SK-N-MC (cell line): ENCODE results near the gene ZNF75A.
A peak's percentile ranks its signal among the peaks of the same experiment; 100 is the strongest.

Experiments
- DNase-seq: peaks from one replicate; pipeline ENCODE4 v3.0.0-alpha.2; 2011; ENCODE audit warnings: low read depth, low spot score
- H3K27ac ChIP-seq: fragments of 200-600 bp; sonication (generic); 2 replicates; pipeline ENCODE4 v1.5.1; 2016; ENCODE audit warnings: mixed run types
- H3K36me3 ChIP-seq: fragments of 200-600 bp; sonication (generic); 2 replicates; pipeline ENCODE4 v1.6.1; 2017; ENCODE audit warnings: antibody characterized with exemption, low read length, mixed read lengths; ENCODE audit not compliant: insufficient read depth
- H3K4me3 ChIP-seq: fragments of 200-600 bp; sonication (generic); 2 replicates; pipeline ENCODE4 v1.5.1; 2016
- H3K9ac ChIP-seq: fragments of 200-600 bp; sonication (generic); 2 replicates; pipeline ENCODE4 v1.8.0; 2017; ENCODE audit warnings: mixed run types, mixed read lengths; ENCODE audit not compliant: insufficient read length
- H3K9me3 ChIP-seq: fragments of 200-600 bp; sonication (generic); 2 replicates; pipeline ENCODE4 v1.6.1; 2017; ENCODE audit warnings: low read depth, mild to moderate bottlenecking, antibody characterized with exemption, low read length, moderate library complexity, mixed read lengths
- EZH2 ChIP-seq: fragments of 200-600 bp; sonication (generic); IDR thresholded peaks from one replicate; pipeline ENCODE4 v1.6.1; 2017; ENCODE audit warnings: antibody characterized with exemption
- FOXP2 ChIP-seq: optimal IDR thresholded peaks from 2 replicates; pipeline ENCODE3; 2011; ENCODE audit warnings: mild to moderate bottlenecking, moderate library complexity; ENCODE audit not compliant: insufficient read depth; ENCODE audit errors: extremely low read length, control extremely low read depth
- POLR2AphosphoS5 ChIP-seq: IDR thresholded peaks from 2 replicates; pipeline ENCODE4 v1.6.1; 2012; ENCODE audit warnings: mild to moderate bottlenecking, low read depth, low read length, borderline replicate concordance

Gene ZNF75A

GRCh38 chr16:3305109-3306068, at the start of gene ZNF75A, which contains the start of gene TIGD7:
Gene ZNF75A, plus strand, starts transcription at chr16:3305497. Its CDS starts 2,932 bp downstream, at chr16:3308429.
Gene TIGD7, minus strand, starts transcription at chr16:3305430. Its CDS starts 4,816 bp downstream, at chr16:3300614.
- Histone ChIP-seq H3K9me3 (peaks cover 4% of the 10 kb centered on the region; the same call in 1 of the 2 replicates), H3K4me3 (peak within 1 kb of the TSS; percentile 83), H3K9ac (peak within 1 kb of the TSS; percentile 84), H3K27ac (peak within 1 kb of the TSS; percentile 87), H3K36me3 (peaks cover 43% of the 10 kb centered on the region)
- TF ChIP-seq FOXP2 (no peak), POLR2AphosphoS5 (peak; percentile 97), EZH2 (no peak)
- no peak for DNase-seq

- no peak for TF ChIP-seq POLR2AphosphoS5
- no peak for TF ChIP-seq EZH2
- no peak for TF ChIP-seq FOXP2
- no peak within 1 kb of the TSS for H3K27ac ChIP-seq
- no peaks in the 10 kb centered on the region for H3K9me3 ChIP-seq
- no peak for DNase-seq
- no peaks in the 10 kb centered on the region for H3K36me3 ChIP-seq
- no peak within 1 kb of the TSS for H3K9ac ChIP-seq
- H3K4me3 ChIP-seq, result no peak within 1 kb of the TSS
Measured at GRCh38 chr16:3256146-3256865, 49.0 kb upstream of the ZNF75A start, which contains the start of gene MEFV. Gene MEFV, minus strand, starts transcription at chr16:3256633. Its CDS starts 46 bp downstream, at chr16:3256587.

- H3K9me3 ChIP-seq, result no peaks in the 10 kb centered on the region
- no peaks in the 10 kb centered on the region for H3K36me3 ChIP-seq
- H3K4me3 ChIP-seq, result no peak overlapping the region
- DNase-seq, result no peak
- TF ChIP-seq EZH2 (no peak), FOXP2 (no peak), POLR2AphosphoS5 (no peak)
- no peak overlapping the region for H3K27ac ChIP-seq
- H3K9ac ChIP-seq, result no peak overlapping the region
Measured at GRCh38 chr16:3256866-3257465, 48.3 kb upstream of the ZNF75A start.

GRCh38 chr16:3259836-3260235, 45.5 kb upstream of the ZNF75A start:
- Histone ChIP-seq H3K9me3 (no peaks in the 10 kb centered on the region), H3K27ac (no peak overlapping the region), H3K4me3 (no peak overlapping the region), H3K36me3 (no peaks in the 10 kb centered on the region), H3K9ac (no peak overlapping the region)
- DNase-seq, result no peak
- TF ChIP-seq EZH2, result no peak
- no peak for TF ChIP-seq POLR2AphosphoS5
- no peak for TF ChIP-seq FOXP2

- Histone ChIP-seq H3K27ac (no peak overlapping the region), H3K4me3 (no peak overlapping the region), H3K36me3 (no peaks in the 10 kb centered on the region), H3K9ac (no peak overlapping the region), H3K9me3 (no peaks in the 10 kb centered on the region; the same call in 1 of the 2 replicates)
- DNase-seq, result no peak
- no peak for TF ChIP-seq FOXP2
- TF ChIP-seq POLR2AphosphoS5, result no peak
- no peak for TF ChIP-seq EZH2
Measured at GRCh38 chr16:3262517-3262916, 42.8 kb upstream of the ZNF75A start.

- peak overlapping the region; percentile 91 for H3K27ac ChIP-seq
- peak overlapping the region; percentile 88 for H3K9ac ChIP-seq
- TF ChIP-seq FOXP2 (no peak), POLR2AphosphoS5 (peak; percentile 87), EZH2 (no peak)
- peak overlapping the region; percentile 80 for H3K4me3 ChIP-seq
- no peaks in the 10 kb centered on the region; the same call in 1 of the 2 replicates for H3K9me3 ChIP-seq
- DNase-seq, result peak; percentile 76
- H3K36me3 ChIP-seq, result no peaks in the 10 kb centered on the region
Measured at GRCh38 chr16:3264137-3265036, 40.9 kb upstream of the ZNF75A start.
